ENCODE measurements around the gene MTIF2. TPM values are rescaled to one million over a fixed set of nuclear protein-coding genes. Genes with fewer than 3 reads are reported as not detected.
"Not testable (repeated sequence)": the region's sequence is repeated elsewhere in the genome, so short reads cannot be mapped to it uniquely, and the experiment has no call there.

MTIF2 gene
- total and polyA plus RNA-seq, 9 of the 15 experiments (the other 6 are each of a cell fraction or from before 2014, with no cell fraction given), result 58.7 to 143 (median 105) TPM

DNA sequence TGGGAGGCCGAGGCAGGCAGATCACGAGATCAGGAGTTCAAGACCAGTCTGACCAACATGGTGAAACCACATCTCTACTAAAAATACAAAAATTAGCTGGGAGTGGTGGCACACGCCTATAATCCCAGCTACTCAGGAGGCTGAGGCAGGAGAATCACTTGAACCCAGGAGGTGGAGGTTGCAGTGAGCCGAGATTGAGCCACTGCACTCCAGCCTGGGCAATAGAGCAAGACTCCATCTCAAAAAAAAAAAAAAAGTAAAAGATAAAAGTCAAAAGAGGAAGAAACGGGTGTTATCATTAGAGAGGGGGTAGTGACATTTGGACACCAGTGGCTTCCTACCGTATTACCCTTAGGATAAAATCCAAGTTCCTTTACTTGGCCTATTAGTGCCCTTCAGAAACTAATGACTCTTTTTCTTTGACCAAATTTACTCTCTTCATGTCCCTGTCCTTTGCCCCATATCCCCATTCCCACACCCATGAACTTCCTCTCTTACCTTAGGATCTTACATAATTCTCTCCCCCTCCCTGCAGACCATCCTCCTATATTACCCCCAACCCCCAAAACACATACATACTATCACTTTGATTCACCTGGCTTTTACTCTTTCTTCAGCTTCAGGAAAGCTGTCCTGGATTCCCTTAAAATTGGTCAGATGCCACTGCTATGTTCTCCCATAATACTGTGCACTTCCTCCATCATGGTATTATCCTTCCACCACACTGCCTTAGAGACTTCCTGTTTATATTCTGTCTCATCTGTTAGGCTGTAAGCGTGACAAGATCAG is 41.4 kb downstream of the MTIF2 start (continued):
- TF ChIP-seq, protein P1, sequence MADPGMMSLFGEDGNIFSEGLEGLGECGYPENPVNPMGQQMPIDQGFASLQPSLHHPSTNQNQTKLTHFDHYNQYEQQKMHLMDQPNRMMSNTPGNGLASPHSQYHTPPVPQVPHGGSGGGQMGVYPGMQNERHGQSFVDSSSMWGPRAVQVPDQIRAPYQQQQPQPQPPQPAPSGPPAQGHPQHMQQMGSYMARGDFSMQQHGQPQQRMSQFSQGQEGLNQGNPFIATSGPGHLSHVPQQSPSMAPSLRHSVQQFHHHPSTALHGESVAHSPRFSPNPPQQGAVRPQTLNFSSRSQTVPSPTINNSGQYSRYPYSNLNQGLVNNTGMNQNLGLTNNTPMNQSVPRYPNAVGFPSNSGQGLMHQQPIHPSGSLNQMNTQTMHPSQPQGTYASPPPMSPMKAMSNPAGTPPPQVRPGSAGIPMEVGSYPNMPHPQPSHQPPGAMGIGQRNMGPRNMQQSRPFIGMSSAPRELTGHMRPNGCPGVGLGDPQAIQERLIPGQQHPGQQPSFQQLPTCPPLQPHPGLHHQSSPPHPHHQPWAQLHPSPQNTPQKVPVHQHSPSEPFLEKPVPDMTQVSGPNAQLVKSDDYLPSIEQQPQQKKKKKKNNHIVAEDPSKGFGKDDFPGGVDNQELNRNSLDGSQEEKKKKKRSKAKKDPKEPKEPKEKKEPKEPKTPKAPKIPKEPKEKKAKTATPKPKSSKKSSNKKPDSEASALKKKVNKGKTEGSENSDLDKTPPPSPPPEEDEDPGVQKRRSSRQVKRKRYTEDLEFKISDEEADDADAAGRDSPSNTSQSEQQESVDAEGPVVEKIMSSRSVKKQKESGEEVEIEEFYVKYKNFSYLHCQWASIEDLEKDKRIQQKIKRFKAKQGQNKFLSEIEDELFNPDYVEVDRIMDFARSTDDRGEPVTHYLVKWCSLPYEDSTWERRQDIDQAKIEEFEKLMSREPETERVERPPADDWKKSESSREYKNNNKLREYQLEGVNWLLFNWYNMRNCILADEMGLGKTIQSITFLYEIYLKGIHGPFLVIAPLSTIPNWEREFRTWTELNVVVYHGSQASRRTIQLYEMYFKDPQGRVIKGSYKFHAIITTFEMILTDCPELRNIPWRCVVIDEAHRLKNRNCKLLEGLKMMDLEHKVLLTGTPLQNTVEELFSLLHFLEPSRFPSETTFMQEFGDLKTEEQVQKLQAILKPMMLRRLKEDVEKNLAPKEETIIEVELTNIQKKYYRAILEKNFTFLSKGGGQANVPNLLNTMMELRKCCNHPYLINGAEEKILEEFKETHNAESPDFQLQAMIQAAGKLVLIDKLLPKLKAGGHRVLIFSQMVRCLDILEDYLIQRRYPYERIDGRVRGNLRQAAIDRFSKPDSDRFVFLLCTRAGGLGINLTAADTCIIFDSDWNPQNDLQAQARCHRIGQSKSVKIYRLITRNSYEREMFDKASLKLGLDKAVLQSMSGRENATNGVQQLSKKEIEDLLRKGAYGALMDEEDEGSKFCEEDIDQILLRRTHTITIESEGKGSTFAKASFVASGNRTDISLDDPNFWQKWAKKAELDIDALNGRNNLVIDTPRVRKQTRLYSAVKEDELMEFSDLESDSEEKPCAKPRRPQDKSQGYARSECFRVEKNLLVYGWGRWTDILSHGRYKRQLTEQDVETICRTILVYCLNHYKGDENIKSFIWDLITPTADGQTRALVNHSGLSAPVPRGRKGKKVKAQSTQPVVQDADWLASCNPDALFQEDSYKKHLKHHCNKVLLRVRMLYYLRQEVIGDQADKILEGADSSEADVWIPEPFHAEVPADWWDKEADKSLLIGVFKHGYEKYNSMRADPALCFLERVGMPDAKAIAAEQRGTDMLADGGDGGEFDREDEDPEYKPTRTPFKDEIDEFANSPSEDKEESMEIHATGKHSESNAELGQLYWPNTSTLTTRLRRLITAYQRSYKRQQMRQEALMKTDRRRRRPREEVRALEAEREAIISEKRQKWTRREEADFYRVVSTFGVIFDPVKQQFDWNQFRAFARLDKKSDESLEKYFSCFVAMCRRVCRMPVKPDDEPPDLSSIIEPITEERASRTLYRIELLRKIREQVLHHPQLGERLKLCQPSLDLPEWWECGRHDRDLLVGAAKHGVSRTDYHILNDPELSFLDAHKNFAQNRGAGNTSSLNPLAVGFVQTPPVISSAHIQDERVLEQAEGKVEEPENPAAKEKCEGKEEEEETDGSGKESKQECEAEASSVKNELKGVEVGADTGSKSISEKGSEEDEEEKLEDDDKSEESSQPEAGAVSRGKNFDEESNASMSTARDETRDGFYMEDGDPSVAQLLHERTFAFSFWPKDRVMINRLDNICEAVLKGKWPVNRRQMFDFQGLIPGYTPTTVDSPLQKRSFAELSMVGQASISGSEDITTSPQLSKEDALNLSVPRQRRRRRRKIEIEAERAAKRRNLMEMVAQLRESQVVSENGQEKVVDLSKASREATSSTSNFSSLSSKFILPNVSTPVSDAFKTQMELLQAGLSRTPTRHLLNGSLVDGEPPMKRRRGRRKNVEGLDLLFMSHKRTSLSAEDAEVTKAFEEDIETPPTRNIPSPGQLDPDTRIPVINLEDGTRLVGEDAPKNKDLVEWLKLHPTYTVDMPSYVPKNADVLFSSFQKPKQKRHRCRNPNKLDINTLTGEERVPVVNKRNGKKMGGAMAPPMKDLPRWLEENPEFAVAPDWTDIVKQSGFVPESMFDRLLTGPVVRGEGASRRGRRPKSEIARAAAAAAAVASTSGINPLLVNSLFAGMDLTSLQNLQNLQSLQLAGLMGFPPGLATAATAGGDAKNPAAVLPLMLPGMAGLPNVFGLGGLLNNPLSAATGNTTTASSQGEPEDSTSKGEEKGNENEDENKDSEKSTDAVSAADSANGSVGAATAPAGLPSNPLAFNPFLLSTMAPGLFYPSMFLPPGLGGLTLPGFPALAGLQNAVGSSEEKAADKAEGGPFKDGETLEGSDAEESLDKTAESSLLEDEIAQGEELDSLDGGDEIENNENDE (IDR thresholded peaks at IDR 0.05; ENCODE audit: low read depth, low read length), result peak; percentile 84
- TF ChIP-seq SPI1 (IDR thresholded peaks at IDR 0.05; ENCODE audit: borderline replicate concordance, low read depth, low read length) (peak; percentile 89), ARID1B (IDR thresholded peaks at IDR 0.05) (peak; percentile 56), BCOR (IDR thresholded peaks at IDR 0.05) (peak; percentile 87), ETV6 (IDR thresholded peaks at IDR 0.05; ENCODE audit: borderline replicate concordance in 1 of 2, low read depth in 2 of 2, low read length in 1 of 2) (peak in 1 of 2 experiments; percentile 61; a peak in 2 of 4 replicates), ZBTB17 (CRISPR knock-in tag; IDR thresholded peaks at IDR 0.05) (0 out of 2 replicates have a peak, but pooled peaks have one; percentile 51), ZNF121 (CRISPR knock-in tag; conservative IDR thresholded peaks at IDR 0.05) (peak; percentile 79), CXXC5 (CRISPR knock-in tag; IDR thresholded peaks at IDR 0.05) (0 out of 2 replicates have a peak, but pooled peaks have one; percentile 52)
- TF ChIP-seq ETV6 (CRISPR knock-in tag; IDR thresholded peaks at IDR 0.05; ENCODE audit: borderline replicate concordance), result not testable (repeated sequence)
- TF ChIP-seq, protein P2, sequence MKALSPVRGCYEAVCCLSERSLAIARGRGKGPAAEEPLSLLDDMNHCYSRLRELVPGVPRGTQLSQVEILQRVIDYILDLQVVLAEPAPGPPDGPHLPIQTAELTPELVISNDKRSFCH (CRISPR knock-in tag; IDR thresholded peaks at IDR 0.05), result not testable (repeated sequence)
- TF ChIP-seq, protein P2 (tag; IDR thresholded peaks at IDR 0.05), result peak; percentile 12; the same call in 1 of the 2 replicates
- TF ChIP-seq, protein P3, sequence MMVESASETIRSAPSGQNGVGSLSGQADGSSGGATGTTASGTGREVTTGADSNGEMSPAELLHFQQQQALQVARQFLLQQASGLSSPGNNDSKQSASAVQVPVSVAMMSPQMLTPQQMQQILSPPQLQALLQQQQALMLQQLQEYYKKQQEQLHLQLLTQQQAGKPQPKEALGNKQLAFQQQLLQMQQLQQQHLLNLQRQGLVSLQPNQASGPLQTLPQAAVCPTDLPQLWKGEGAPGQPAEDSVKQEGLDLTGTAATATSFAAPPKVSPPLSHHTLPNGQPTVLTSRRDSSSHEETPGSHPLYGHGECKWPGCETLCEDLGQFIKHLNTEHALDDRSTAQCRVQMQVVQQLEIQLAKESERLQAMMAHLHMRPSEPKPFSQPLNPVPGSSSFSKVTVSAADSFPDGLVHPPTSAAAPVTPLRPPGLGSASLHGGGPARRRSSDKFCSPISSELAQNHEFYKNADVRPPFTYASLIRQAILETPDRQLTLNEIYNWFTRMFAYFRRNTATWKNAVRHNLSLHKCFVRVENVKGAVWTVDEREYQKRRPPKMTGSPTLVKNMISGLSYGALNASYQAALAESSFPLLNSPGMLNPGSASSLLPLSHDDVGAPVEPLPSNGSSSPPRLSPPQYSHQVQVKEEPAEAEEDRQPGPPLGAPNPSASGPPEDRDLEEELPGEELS (CRISPR knock-in tag; IDR thresholded peaks at IDR 0.05; ENCODE audit: borderline replicate concordance), result 0 out of 2 replicates have a peak, but pooled peaks have one; percentile 29
